ENCODE data around the gene SLC13A4. TPM values are rescaled to one million over a fixed set of nuclear protein-coding genes. Genes with fewer than 3 reads are reported as not detected.
"Not testable (repeated sequence)": the region's sequence is repeated elsewhere in the genome, so short reads cannot be mapped to it uniquely, and the experiment has no call there.

The SLC13A4 gene
- total RNA-seq, 4 donors from 2014 or later: not detected

- Histone ChIP-seq H3K4me3 (no peak overlapping the region), H3K36me3 (peaks cover 0 to 6% (median 0%) of the 10 kb centered on the region in 4 donors), H3K27ac (replicated peaks in 1 of 4) (no peak overlapping the region), H3K4me1 (peaks cover 0 to 23% (median 7%) of the 10 kb centered on the region in 4 donors), H3K27me3 (peaks cover 0 to 4% (median 0%) of the 10 kb centered on the region in 4 donors), H3K9me3 (no peaks in the 10 kb centered on the region)
- TF ChIP-seq, protein P1, sequence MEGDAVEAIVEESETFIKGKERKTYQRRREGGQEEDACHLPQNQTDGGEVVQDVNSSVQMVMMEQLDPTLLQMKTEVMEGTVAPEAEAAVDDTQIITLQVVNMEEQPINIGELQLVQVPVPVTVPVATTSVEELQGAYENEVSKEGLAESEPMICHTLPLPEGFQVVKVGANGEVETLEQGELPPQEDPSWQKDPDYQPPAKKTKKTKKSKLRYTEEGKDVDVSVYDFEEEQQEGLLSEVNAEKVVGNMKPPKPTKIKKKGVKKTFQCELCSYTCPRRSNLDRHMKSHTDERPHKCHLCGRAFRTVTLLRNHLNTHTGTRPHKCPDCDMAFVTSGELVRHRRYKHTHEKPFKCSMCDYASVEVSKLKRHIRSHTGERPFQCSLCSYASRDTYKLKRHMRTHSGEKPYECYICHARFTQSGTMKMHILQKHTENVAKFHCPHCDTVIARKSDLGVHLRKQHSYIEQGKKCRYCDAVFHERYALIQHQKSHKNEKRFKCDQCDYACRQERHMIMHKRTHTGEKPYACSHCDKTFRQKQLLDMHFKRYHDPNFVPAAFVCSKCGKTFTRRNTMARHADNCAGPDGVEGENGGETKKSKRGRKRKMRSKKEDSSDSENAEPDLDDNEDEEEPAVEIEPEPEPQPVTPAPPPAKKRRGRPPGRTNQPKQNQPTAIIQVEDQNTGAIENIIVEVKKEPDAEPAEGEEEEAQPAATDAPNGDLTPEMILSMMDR (IDR thresholded peaks at IDR 0.05): no peak
- intact Hi-C loops (cut with DNase I): no loop called here
- no peak for DNase-seq (ENCODE audit: extremely low spot score)
- 86% methylated on average over 3 of the region's 3 CpGs for WGBS
Observed at GRCh38 chr7:135740889-135741288, 12.9 kb upstream of the SLC13A4 start.

DNA sequence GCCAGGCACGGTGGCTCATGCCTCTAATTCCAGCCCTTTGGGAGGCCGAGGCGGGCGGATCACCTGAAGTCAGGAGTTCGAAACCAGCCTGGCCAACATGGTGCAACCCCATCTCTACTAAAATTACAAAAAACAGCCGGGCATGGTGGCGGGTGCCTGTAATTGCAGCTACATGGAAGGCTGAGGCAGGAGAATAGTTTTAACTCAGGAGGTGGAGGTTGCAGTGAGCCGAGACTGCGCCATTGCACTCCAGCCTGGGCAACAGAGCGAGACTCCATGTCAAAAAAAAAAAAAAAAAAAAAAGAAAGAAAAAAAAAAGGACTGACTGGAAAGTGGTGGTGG lies 9.3 kb upstream of the SLC13A4 start:
- peaks cover 0 to 17% (median 0%) of the 10 kb centered on the region in 4 donors for H3K36me3 ChIP-seq
- H3K4me3 ChIP-seq; H3K27me3 ChIP-seq; H3K9me3 ChIP-seq; DNase-seq (ENCODE audit: extremely low spot score); intact Hi-C loops (cut with DNase I); H3K27ac ChIP-seq (replicated peaks in 1 of 4): not testable (repeated sequence)
- 98% methylated on average over 10 of the region's 10 CpGs for WGBS
- peaks cover 0 to 10% (median 0%) of the 10 kb centered on the region in 4 donors for H3K4me1 ChIP-seq

- peaks cover 0 to 17% (median 0%) of the 10 kb centered on the region in 4 donors for H3K36me3 ChIP-seq
- no peaks in the 10 kb centered on the region for H3K9me3 ChIP-seq
- TF ChIP-seq, protein P1 (IDR thresholded peaks at IDR 0.05): no peak
- TF ChIP-seq POLR2AphosphoS5 (IDR thresholded peaks at IDR 0.05): no peak
- no peak for TF ChIP-seq POLR2A (IDR thresholded peaks at IDR 0.05; ENCODE audit: low read depth)
- TF ChIP-seq EP300 (IDR thresholded peaks at IDR 0.05): no peak
- H3K27me3 ChIP-seq: peaks cover 0 to 4% (median 0%) of the 10 kb centered on the region in 4 donors
- intact Hi-C loops (cut with DNase I): no loop called here
- no peak for DNase-seq (ENCODE audit: extremely low spot score)
- H3K27ac ChIP-seq (replicated peaks in 1 of 4): no peak overlapping the region
- no peak overlapping the region for H3K4me3 ChIP-seq
- H3K4me1 ChIP-seq: peaks cover 0 to 10% (median 0%) of the 10 kb centered on the region in 4 donors
- WGBS: 95% methylated on average over 5 of the region's 6 CpGs
Observed at GRCh38 chr7:135736586-135737305, 8.8 kb upstream of the SLC13A4 start.

DNA sequence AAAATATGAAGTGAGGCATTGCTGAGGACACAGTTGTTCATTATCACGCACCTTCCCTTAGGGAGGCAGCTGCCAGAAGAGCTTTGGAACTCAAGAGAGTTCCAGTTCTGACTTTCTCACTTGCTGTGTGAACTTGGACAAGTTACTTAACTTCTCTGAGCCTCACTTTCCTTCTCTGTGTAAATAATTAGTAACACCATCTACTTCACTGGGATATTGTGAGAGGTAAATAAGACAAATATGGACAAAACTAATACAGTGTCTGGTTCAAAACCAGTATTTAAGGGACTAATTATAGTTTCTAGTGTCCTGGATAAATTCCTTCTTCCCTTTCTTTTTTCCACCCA lies 6.3 kb upstream of the SLC13A4 start:
- peaks cover 0 to 4% (median 0%) of the 10 kb centered on the region in 4 donors for H3K27me3 ChIP-seq
- no peaks in the 10 kb centered on the region for H3K9me3 ChIP-seq
- TF ChIP-seq POLR2A (IDR thresholded peaks at IDR 0.05; ENCODE audit: low read depth): no peak
- TF ChIP-seq, protein P1 (IDR thresholded peaks at IDR 0.05): no peak
- TF ChIP-seq EP300 (IDR thresholded peaks at IDR 0.05): no peak
- no peak for TF ChIP-seq POLR2AphosphoS5 (IDR thresholded peaks at IDR 0.05)
- 100% methylated on average over 1 of the region's 1 CpG for WGBS
- H3K36me3 ChIP-seq: peaks cover 0 to 17% (median 0%) of the 10 kb centered on the region in 4 donors
- H3K4me1 ChIP-seq: no peaks in the 10 kb centered on the region
- H3K4me3 ChIP-seq: no peak overlapping the region
- no peak overlapping the region for H3K27ac ChIP-seq (replicated peaks in 1 of 4)
- intact Hi-C loops (cut with DNase I): no loop called here
- no peak for DNase-seq (ENCODE audit: extremely low spot score)

- H3K9me3 ChIP-seq: no peaks in the 10 kb centered on the region
- H3K27ac ChIP-seq (replicated peaks in 1 of 4): no peak overlapping the region
- H3K36me3 ChIP-seq: peaks cover 0 to 17% (median 0%) of the 10 kb centered on the region in 4 donors
- H3K4me3 ChIP-seq: no peak overlapping the region
- WGBS: 90% methylated on average over 13 of the region's 21 CpGs
- no peak for DNase-seq (ENCODE audit: extremely low spot score)
- peaks cover 0 to 4% (median 0%) of the 10 kb centered on the region in 4 donors for H3K27me3 ChIP-seq
- H3K4me1 ChIP-seq: no peaks in the 10 kb centered on the region
- intact Hi-C loops (cut with DNase I): no loop called here
- TF ChIP-seq, protein P1 (IDR thresholded peaks at IDR 0.05): no peak
- TF ChIP-seq POLR2A (IDR thresholded peaks at IDR 0.05; ENCODE audit: low read depth) (no peak), POLR2AphosphoS5 (IDR thresholded peaks at IDR 0.05) (no peak), EP300 (IDR thresholded peaks at IDR 0.05) (no peak)
Observed at GRCh38 chr7:135733603-135734342, 5.8 kb upstream of the SLC13A4 start.

All from esophagus muscularis mucosa (tissue), 4 donors.